IPS-NIHi7 (cell line): ENCODE data around the gene SLC43A2.
"Not testable (repeated sequence)": the region's sequence is repeated elsewhere in the genome, so short reads cannot be mapped to it uniquely, and the experiment has no call there.

Experiments
- DNase-seq: peaks from one replicate; pipeline ENCODE4 v3.0.0; 2012; ENCODE audit warnings: mixed read lengths; ENCODE audit errors: extremely low spot score

The SLC43A2 gene

GRCh38 chr17:1590029-1590746, 38.4 kb downstream of the SLC43A2 start:
- peak; percentile 64 for DNase-seq

- DNase-seq: peak; percentile 17
These were observed 39.6 kb downstream of the SLC43A2 start for GRCh38 chr17:1588821-1589585.

- no peak for DNase-seq
These were observed 44.5 kb downstream of the SLC43A2 start for GRCh38 chr17:1584167-1584566.

GRCh38 chr17:1583556-1583955, 45.1 kb downstream of the SLC43A2 start:
- DNase-seq: no peak

GRCh38 chr17:1582374-1582773, 46.3 kb downstream of the SLC43A2 start:
- no peak for DNase-seq

- no peak for DNase-seq
These were observed 47.5 kb downstream of the SLC43A2 start for GRCh38 chr17:1580979-1581676.

GRCh38 chr17:1578029-1578428, 50.6 kb downstream of the SLC43A2 start:
- no peak for DNase-seq

GRCh38 chr17:1577583-1578013, 51.0 kb downstream of the SLC43A2 start:
- DNase-seq: no peak

GRCh38 chr17:1577182-1577581, 51.5 kb downstream of the SLC43A2 start:
- DNase-seq: no peak

- DNase-seq: no peak
These were observed 52.1 kb downstream of the SLC43A2 start for GRCh38 chr17:1576500-1576899.

- no peak for DNase-seq
These were observed 53.8 kb downstream of the SLC43A2 start for GRCh38 chr17:1574697-1575471.

GRCh38 chr17:1573932-1574696, 54.5 kb downstream of the SLC43A2 start:
- DNase-seq: peak; percentile 90

- DNase-seq: not testable (repeated sequence)
These were observed 56.0 kb downstream of the SLC43A2 start for GRCh38 chr17:1572646-1573045.

GRCh38 chr17:1571341-1571704, 57.3 kb downstream of the SLC43A2 start:
- no peak for DNase-seq

GRCh38 chr17:1568950-1569810, 59.5 kb downstream of the SLC43A2 start:
- DNase-seq: no peak

- no peak for DNase-seq
These were observed 62.0 kb downstream of the SLC43A2 start for GRCh38 chr17:1566505-1567199.

GRCh38 chr17:1565877-1566276, 62.8 kb downstream of the SLC43A2 start:
- DNase-seq: no peak

GRCh38 chr17:1563786-1564613, 64.6 kb downstream of the SLC43A2 start:
- no peak for DNase-seq

- DNase-seq: not testable (repeated sequence)
These were observed 65.2 kb downstream of the SLC43A2 start for GRCh38 chr17:1563471-1563785.
